ENCODE measurements around the gene PGAP1. TPM values are rescaled to one million over a fixed set of nuclear protein-coding genes. Genes with fewer than 3 reads are reported as not detected.
A peak's percentile ranks its signal among the peaks of the same experiment; 100 is the strongest.

Gene PGAP1
- total and polyA plus RNA-seq, 2 experiments from 2014 or later, result 2.4 to 6.3 TPM

GRCh38 chr2:196902828-196903227 lies 23.7 kb downstream of the PGAP1 start:
- Histone ChIP-seq H3K4me1 (ENCODE audit: insufficient read depth) (peaks cover 6% of the 10 kb centered on the region; the same call in 1 of the 2 replicates), H3K9ac (no peak overlapping the region), H4K20me1 (ENCODE audit: insufficient read depth) (no peaks in the 10 kb centered on the region), H2AFZ (no peak overlapping the region), H3K9me2 (ENCODE audit: insufficient read depth) (no peaks in the 10 kb centered on the region), H3K4me2 (ENCODE audit: unreplicated experiment) (no peak overlapping the region), H3K4me3 (no peak overlapping the region), H3K36me3 (ENCODE audit: low read depth) (no peaks in the 10 kb centered on the region; the same call in 1 of the 2 replicates), H3K9me3 (ENCODE audit: low read depth) (no peaks in the 10 kb centered on the region), H3F3A (ENCODE audit: insufficient read depth) (no peaks in the 10 kb centered on the region), H3K27ac (no peak overlapping the region), H3K79me2 (ENCODE audit: insufficient read depth) (0 out of 2 replicates have a peak, but pooled peaks cover 5% of the 10 kb centered on the region), H3K27me3 (replicated peaks; ENCODE audit: insufficient read depth) (no peaks in the 10 kb centered on the region)
- TF ChIP-seq EZH2 (IDR thresholded peaks at IDR 0.05; ENCODE audit: insufficient read depth, poor library complexity, severe bottlenecking) (no peak), EZH2phosphoT487 (IDR thresholded peaks at IDR 0.05; ENCODE audit: insufficient read depth, low read depth) (no peak)
- in situ Hi-C loops (cut with MboI), result no loop called here
- WGBS, 2 experiments (ENCODE audit: low coverage in 1 of 2, low lambda C conversion rate in 2 of 2, missing lambda C conversion rate in 2 of 2), result 92 to 95% methylated on average over 3 of the region's 3 CpGs
- peak; percentile 36 for DNase-seq

- 89 to 92% methylated on average over 4 to 6 of the region's 6 CpGs for WGBS, 2 experiments (ENCODE audit: low coverage in 1 of 2, low lambda C conversion rate in 2 of 2, missing lambda C conversion rate in 2 of 2)
- H3K79me2 ChIP-seq (ENCODE audit: insufficient read depth), result 0 out of 2 replicates have a peak, but pooled peaks cover 5% of the 10 kb centered on the region
- H3K27ac ChIP-seq, result no peak overlapping the region
- TF ChIP-seq EZH2phosphoT487 (IDR thresholded peaks at IDR 0.05; ENCODE audit: insufficient read depth, low read depth) (no peak), EZH2 (IDR thresholded peaks at IDR 0.05; ENCODE audit: insufficient read depth, poor library complexity, severe bottlenecking) (no peak)
- in situ Hi-C loops (cut with MboI), result no loop called here
- peaks cover 7% of the 10 kb centered on the region; the same call in 1 of the 2 replicates for H3K36me3 ChIP-seq (ENCODE audit: low read depth)
- no peaks in the 10 kb centered on the region for H3K9me2 ChIP-seq (ENCODE audit: insufficient read depth)
- H3F3A ChIP-seq (ENCODE audit: insufficient read depth), result no peaks in the 10 kb centered on the region
- no peaks in the 10 kb centered on the region for H3K9me3 ChIP-seq (ENCODE audit: low read depth)
- H3K4me2 ChIP-seq (ENCODE audit: unreplicated experiment), result no peak overlapping the region
- H3K27me3 ChIP-seq (replicated peaks; ENCODE audit: insufficient read depth), result no peaks in the 10 kb centered on the region
- DNase-seq, result no peak
- H3K4me1 ChIP-seq (ENCODE audit: insufficient read depth), result peaks cover 6% of the 10 kb centered on the region; the same call in 1 of the 2 replicates
- H2AFZ ChIP-seq, result no peak overlapping the region
- no peak overlapping the region for H3K4me3 ChIP-seq
- H3K9ac ChIP-seq, result no peak overlapping the region
- no peaks in the 10 kb centered on the region for H4K20me1 ChIP-seq (ENCODE audit: insufficient read depth)
Observed at GRCh38 chr2:196900843-196901242, 25.7 kb downstream of the PGAP1 start.

DNA sequence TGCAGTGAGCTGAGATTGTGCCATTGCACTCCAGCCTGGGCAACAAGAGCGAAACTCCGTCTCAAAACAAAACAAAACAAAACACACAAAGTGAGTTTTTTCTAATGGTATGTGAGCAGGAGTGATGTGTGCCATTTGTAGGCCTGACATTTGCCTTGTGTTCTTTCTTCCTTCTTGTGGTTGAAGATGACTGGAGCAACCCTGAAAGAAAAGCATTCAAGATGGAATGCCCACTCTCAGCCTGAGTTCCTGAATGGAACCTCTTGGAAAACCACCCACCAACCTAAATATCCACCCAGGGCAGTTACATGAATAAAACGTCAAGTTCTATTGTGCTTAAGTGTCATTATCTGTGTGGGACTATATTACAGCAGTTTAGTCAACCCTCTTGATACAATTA lies 26.5 kb downstream of the PGAP1 start:
- peaks cover 8% of the 10 kb centered on the region; the same call in 1 of the 2 replicates for H3K36me3 ChIP-seq (ENCODE audit: low read depth)
- TF ChIP-seq EZH2phosphoT487 (IDR thresholded peaks at IDR 0.05; ENCODE audit: insufficient read depth, low read depth) (no peak), EZH2 (IDR thresholded peaks at IDR 0.05; ENCODE audit: insufficient read depth, poor library complexity, severe bottlenecking) (no peak)

GRCh38 chr2:196891136-196891535 lies 35.4 kb downstream of the PGAP1 start:
- in situ Hi-C loops (cut with MboI), result no loop called here
- H3K36me3 ChIP-seq (ENCODE audit: low read depth), result peaks cover 16% of the 10 kb centered on the region; the same call in 1 of the 2 replicates
- H3K27ac ChIP-seq, result no peak overlapping the region
- H3K4me3 ChIP-seq, result no peak overlapping the region
- no peaks in the 10 kb centered on the region for H3K27me3 ChIP-seq (replicated peaks; ENCODE audit: insufficient read depth)
- H3K9me2 ChIP-seq (ENCODE audit: insufficient read depth), result no peaks in the 10 kb centered on the region
- H2AFZ ChIP-seq, result no peak overlapping the region
- no peaks in the 10 kb centered on the region for H3K9me3 ChIP-seq (ENCODE audit: low read depth)
- H3F3A ChIP-seq (ENCODE audit: insufficient read depth), result no peaks in the 10 kb centered on the region
- no peaks in the 10 kb centered on the region for H3K4me1 ChIP-seq (ENCODE audit: insufficient read depth)
- no peak overlapping the region for H3K4me2 ChIP-seq (ENCODE audit: unreplicated experiment)
- WGBS, 2 experiments (ENCODE audit: low coverage in 1 of 2, low lambda C conversion rate in 2 of 2, missing lambda C conversion rate in 2 of 2), result 69 to 71% methylated on average over 2 of the region's 2 CpGs
- no peak overlapping the region for H3K9ac ChIP-seq
- TF ChIP-seq EZH2 (IDR thresholded peaks at IDR 0.05; ENCODE audit: insufficient read depth, poor library complexity, severe bottlenecking), result no peak
- no peak for TF ChIP-seq EZH2phosphoT487 (IDR thresholded peaks at IDR 0.05; ENCODE audit: insufficient read depth, low read depth)
- no peak for DNase-seq
- no peaks in the 10 kb centered on the region for H3K79me2 ChIP-seq (ENCODE audit: insufficient read depth)
- no peaks in the 10 kb centered on the region for H4K20me1 ChIP-seq (ENCODE audit: insufficient read depth)

More for the DNA sequence above, 26.5 kb downstream of the PGAP1 start:
- 97 to 100% methylated on average over 3 of the region's 3 CpGs for WGBS, 2 experiments (ENCODE audit: low coverage in 1 of 2, low lambda C conversion rate in 2 of 2, missing lambda C conversion rate in 2 of 2)
- in situ Hi-C loops (cut with MboI), result no loop called here
- Histone ChIP-seq H3K9me3 (ENCODE audit: low read depth) (no peaks in the 10 kb centered on the region), H3F3A (ENCODE audit: insufficient read depth) (no peaks in the 10 kb centered on the region), H2AFZ (no peak overlapping the region), H3K4me1 (ENCODE audit: insufficient read depth) (peaks cover 6% of the 10 kb centered on the region; the same call in 1 of the 2 replicates), H4K20me1 (ENCODE audit: insufficient read depth) (no peaks in the 10 kb centered on the region), H3K79me2 (ENCODE audit: insufficient read depth) (0 out of 2 replicates have a peak, but pooled peaks cover 5% of the 10 kb centered on the region), H3K9me2 (ENCODE audit: insufficient read depth) (no peaks in the 10 kb centered on the region), H3K27me3 (replicated peaks; ENCODE audit: insufficient read depth) (no peaks in the 10 kb centered on the region), H3K4me2 (ENCODE audit: unreplicated experiment) (no peak overlapping the region), H3K27ac (no peak overlapping the region), H3K9ac (no peak overlapping the region), H3K4me3 (no peak overlapping the region)
- DNase-seq, result no peak

GRCh38 chr2:196887431-196887830 lies 39.1 kb downstream of the PGAP1 start:
- TF ChIP-seq EZH2 (IDR thresholded peaks at IDR 0.05; ENCODE audit: insufficient read depth, poor library complexity, severe bottlenecking), result no peak
- no peak for TF ChIP-seq EZH2phosphoT487 (IDR thresholded peaks at IDR 0.05; ENCODE audit: insufficient read depth, low read depth)
- Histone ChIP-seq H3K4me1 (ENCODE audit: insufficient read depth) (no peaks in the 10 kb centered on the region), H3K4me3 (no peak overlapping the region), H4K20me1 (ENCODE audit: insufficient read depth) (no peaks in the 10 kb centered on the region), H3K9me2 (ENCODE audit: insufficient read depth) (no peaks in the 10 kb centered on the region), H3K79me2 (ENCODE audit: insufficient read depth) (no peaks in the 10 kb centered on the region), H2AFZ (no peak overlapping the region), H3K27ac (no peak overlapping the region), H3K36me3 (ENCODE audit: low read depth) (peaks cover 11% of the 10 kb centered on the region; the same call in 1 of the 2 replicates), H3F3A (ENCODE audit: insufficient read depth) (no peaks in the 10 kb centered on the region), H3K9ac (no peak overlapping the region), H3K9me3 (ENCODE audit: low read depth) (no peaks in the 10 kb centered on the region), H3K27me3 (replicated peaks; ENCODE audit: insufficient read depth) (no peaks in the 10 kb centered on the region), H3K4me2 (ENCODE audit: unreplicated experiment) (no peak overlapping the region)
- in situ Hi-C loops (cut with MboI), result no loop called here
- DNase-seq, result peak; percentile 3
